Measurements from ENCODE around the gene ANKHD1. TPM values are rescaled to one million over a fixed set of nuclear protein-coding genes. Genes with fewer than 3 reads are reported as not detected.

Gene ANKHD1
- 100 to 1,000 TPM; 106 to 173 TPM for total RNA-seq

DNA sequence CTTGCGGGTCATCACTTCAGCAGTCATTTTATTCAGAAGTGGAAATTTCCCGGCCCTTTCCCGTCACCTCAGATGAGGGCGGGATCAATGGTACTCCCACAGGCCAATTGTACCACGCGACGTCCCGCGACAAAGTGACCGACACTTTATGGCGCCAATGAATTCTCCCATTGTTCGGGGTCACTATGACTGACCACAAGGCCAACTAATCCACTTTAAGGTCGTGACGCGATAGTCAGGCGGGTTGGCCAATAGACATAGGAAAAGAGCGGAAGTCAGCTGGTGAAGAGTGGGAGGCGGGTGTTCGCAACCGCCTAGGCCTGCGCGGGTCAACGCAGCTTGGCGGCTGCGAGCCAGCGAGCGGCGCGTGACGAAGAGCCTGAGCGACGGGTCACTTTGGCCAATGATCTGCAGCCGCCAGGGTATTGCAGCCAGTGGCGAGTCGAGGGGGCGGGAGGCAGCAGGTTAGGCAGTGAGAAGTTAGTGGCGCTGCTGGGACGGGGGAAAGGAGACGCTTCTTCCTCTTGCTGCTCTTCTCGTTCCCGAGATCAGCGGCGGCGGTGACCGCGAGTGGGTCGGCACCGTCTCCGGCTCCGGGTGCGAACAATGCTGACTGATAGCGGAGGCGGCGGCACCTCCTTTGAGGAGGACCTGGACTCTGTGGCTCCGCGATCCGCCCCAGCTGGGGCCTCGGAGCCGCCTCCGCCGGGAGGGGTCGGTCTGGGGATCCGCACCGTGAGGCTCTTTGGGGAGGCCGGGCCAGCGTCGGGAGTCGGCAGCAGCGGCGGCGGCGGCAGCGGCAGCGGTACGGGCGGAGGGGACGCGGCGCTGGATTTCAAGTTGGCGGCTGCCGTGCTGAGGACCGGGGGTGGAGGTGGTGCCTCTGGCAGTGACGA lies at the start of gene ANKHD1:
TSS of gene ANKHD1 (plus strand) at position 472 of the 896 bp plus-strand sequence. CDS start at position 607, 135 bp downstream.
- TF ChIP-seq CTCF (IDR thresholded peaks at IDR 0.05), result no peak
- H3K27ac ChIP-seq, result peak within 1 kb of the TSS; percentile 90 to 96
- H3K9me3 ChIP-seq, result no peaks in the 10 kb centered on the region
- H3K4me1 ChIP-seq (ENCODE audit: control insufficient read depth in 1 of 2, low read depth in 2 of 2), result peaks cover 27 to 33% of the 10 kb centered on the region in 2 donors
- H3K4me3 ChIP-seq, result peak within 1 kb of the TSS; percentile 88
- DNase-seq (ENCODE audit: low spot score), result peak; percentile 98
- peaks cover 6% of the 10 kb centered on the region for H3K36me3 ChIP-seq
- H3K27me3 ChIP-seq (replicated peaks; ENCODE audit: insufficient read depth), result no peaks in the 10 kb centered on the region
- ATAC-seq (ENCODE audit: insufficient number of reproducible peaks, low FRiP score, low read depth), result peak; percentile 99

GRCh38 chr5:140355546-140355945 lies 46.1 kb upstream of the ANKHD1 start:
- Histone ChIP-seq H3K27me3 (replicated peaks; ENCODE audit: insufficient read depth) (no peaks in the 10 kb centered on the region), H3K4me3 (no peak overlapping the region), H3K27ac (no peak overlapping the region), H3K36me3 (no peaks in the 10 kb centered on the region), H3K4me1 (ENCODE audit: control insufficient read depth in 1 of 2, low read depth in 2 of 2) (peaks cover 0 to 5% of the 10 kb centered on the region in 2 donors), H3K9me3 (no peaks in the 10 kb centered on the region)
- no peak for TF ChIP-seq CTCF (IDR thresholded peaks at IDR 0.05)
- ATAC-seq (ENCODE audit: insufficient number of reproducible peaks, low FRiP score, low read depth) (no peak), DNase-seq (ENCODE audit: low spot score) (no peak)

DNA sequence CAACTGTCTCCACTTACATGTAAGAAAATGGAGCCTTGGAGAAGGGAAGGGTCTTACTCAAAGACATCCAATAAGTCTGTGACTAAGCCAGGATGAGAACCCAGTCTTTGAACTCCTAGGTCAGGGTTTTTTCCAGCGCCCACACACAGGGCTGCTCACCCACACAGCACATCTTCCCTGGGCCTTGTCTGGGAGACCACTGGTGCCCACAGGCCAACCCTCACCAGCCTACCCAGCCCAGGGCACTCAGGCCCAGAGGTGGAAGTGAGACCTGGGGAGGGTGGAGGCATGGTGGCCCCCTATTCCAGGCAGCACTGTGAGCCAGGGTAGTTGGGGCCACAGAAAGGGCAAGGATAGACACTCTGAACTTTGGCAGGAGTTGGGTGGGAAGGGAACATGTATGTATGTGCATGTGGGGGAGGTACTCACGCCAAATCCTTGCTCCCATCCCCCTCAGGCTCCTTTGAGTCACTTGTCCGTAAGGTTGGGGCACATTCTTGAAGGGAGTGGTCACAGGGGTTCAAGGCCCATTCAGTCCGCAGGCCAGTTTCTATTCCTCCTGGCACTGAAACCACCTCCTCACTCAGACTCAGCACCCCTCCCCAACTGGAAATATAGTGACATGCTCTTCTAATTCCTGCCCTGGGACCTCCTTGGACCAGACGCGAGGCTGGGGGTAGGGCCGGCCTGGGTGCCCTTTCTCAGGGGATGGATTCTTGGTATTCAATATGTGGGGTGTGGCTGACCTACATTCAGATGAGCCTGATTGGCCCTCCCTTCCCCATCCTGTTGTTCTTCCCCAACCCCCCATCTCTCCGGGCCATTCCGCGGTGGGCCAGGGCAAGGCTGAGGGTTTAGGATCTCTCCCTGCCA lies 44.5 kb upstream of the ANKHD1 start:
- Histone ChIP-seq H3K4me1 (ENCODE audit: control insufficient read depth in 1 of 2, low read depth in 2 of 2) (peaks cover 0 to 5% of the 10 kb centered on the region in 2 donors), H3K27me3 (replicated peaks; ENCODE audit: insufficient read depth) (no peaks in the 10 kb centered on the region), H3K36me3 (no peaks in the 10 kb centered on the region), H3K27ac (no peak overlapping the region), H3K4me3 (peak overlapping the region; percentile 66), H3K9me3 (no peaks in the 10 kb centered on the region)
- ATAC-seq (ENCODE audit: insufficient number of reproducible peaks, low FRiP score, low read depth) (no peak), DNase-seq (ENCODE audit: low spot score) (no peak)
- TF ChIP-seq CTCF (IDR thresholded peaks at IDR 0.05), result no peak

DNA sequence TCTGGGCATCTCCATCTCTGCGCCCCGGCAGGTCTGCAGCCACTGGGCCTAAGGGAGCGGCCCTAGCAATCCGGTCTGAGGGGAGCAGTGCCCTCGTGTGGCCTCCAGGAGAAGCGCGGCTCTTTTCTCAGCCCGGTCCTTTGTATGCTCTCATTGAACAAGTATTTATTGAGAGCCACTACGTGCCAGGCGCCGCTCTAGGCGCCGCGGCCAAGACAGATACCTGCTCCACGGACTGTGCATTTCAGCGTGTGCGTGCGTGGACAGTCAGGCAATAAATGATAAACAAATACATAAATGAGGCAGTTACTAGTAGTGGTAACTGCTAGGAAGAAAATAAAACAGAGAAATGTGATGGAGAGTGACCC lies 43.9 kb upstream of the ANKHD1 start:
- ATAC-seq (ENCODE audit: insufficient number of reproducible peaks, low FRiP score, low read depth) (peak; percentile 80), DNase-seq (ENCODE audit: low spot score) (peak; percentile 38)
- no peak overlapping the region for H3K27ac ChIP-seq
- peaks cover 0 to 5% of the 10 kb centered on the region in 2 donors for H3K4me1 ChIP-seq (ENCODE audit: control insufficient read depth in 1 of 2, low read depth in 2 of 2)
- no peaks in the 10 kb centered on the region for H3K27me3 ChIP-seq (replicated peaks; ENCODE audit: insufficient read depth)
- no peaks in the 10 kb centered on the region for H3K9me3 ChIP-seq
- no peaks in the 10 kb centered on the region for H3K36me3 ChIP-seq
- TF ChIP-seq CTCF (IDR thresholded peaks at IDR 0.05), result peak; percentile 91
- peak overlapping the region; percentile 66 for H3K4me3 ChIP-seq
